PC-9 (cell line): ENCODE data around the gene CKM. TPM values are rescaled to one million over a fixed set of nuclear protein-coding genes. Genes with fewer than 3 reads are reported as not detected.

Source experiments
- BruUV-seq: library from RNA; stranded (reverse); fragments of 400-500 nt; replicated peaks from 2 replicates; lab custom pipeline; 2021; lab: Mats Ljungman, UMichigan
- CTCF ChIA-PET: fragments of 300-600 bp; sonication (Branson Sonifier 250); formaldehyde crosslinking; loops from one replicate; lab custom pipeline; 2022; ENCODE audit warnings: antibody characterized with exemption; lab: Charles Lee
- POLR2A ChIA-PET: fragments of 300-600 bp; sonication (Branson Sonifier 250); formaldehyde crosslinking; loops from one replicate; lab custom pipeline; 2022; ENCODE audit warnings: antibody characterized with exemption; ENCODE audit not compliant: unreplicated experiment; lab: Charles Lee
- DNase-seq, 2 experiments: peaks; one replicate each; pipeline versions ENCODE4 v3.0.0 to v3.0.0-alpha.2; 2015 to 2022; ENCODE audit warnings: mixed read lengths in 1 of 2
- H2AFZ ChIP-seq: fragments of 200-600 bp; sonication (generic); 2 replicates; pipeline ENCODE4 v1.8.1; 2017; ENCODE audit warnings: antibody characterized with exemption
- H3F3A ChIP-seq: fragments of 200-600 bp; sonication (generic); 2 replicates; pipeline ENCODE4 v1.8.1; 2017; ENCODE audit warnings: antibody characterized with exemption, mild to moderate bottlenecking, low read depth; ENCODE audit not compliant: insufficient read depth
- H3K27ac ChIP-seq: fragments of 200-600 bp; sonication (generic); 2 replicates; pipeline ENCODE4 v1.6.1; 2016; ENCODE audit warnings: mixed run types
- H3K27me3 ChIP-seq: fragments of 200-600 bp; sonication (generic); 2 replicates; pipeline ENCODE4 v1.6.1; 2016; ENCODE audit warnings: low read depth, mixed run types; ENCODE audit not compliant: insufficient read depth
- H3K36me3 ChIP-seq: fragments of 200-600 bp; sonication (generic); 2 replicates; pipeline ENCODE4 v1.6.1; 2016; ENCODE audit warnings: low read depth, mixed run types
- H3K4me1 ChIP-seq: fragments of 200-600 bp; sonication (generic); replicated peaks from 2 replicates; pipeline ENCODE4 v1.6.1; 2016; ENCODE audit warnings: mixed run types; ENCODE audit not compliant: insufficient read depth
- H3K4me2 ChIP-seq: fragments of 200-600 bp; sonication (generic); 2 replicates; pipeline ENCODE4 v1.6.1; 2017; ENCODE audit warnings: mixed run types
- H3K4me3 ChIP-seq: fragments of 200-600 bp; sonication (generic); 2 replicates; pipeline ENCODE4 v1.6.1; 2016; ENCODE audit warnings: mixed run types
- H3K79me2 ChIP-seq: fragments of 200-600 bp; sonication (generic); 2 replicates; pipeline ENCODE4 v1.6.1; 2017; ENCODE audit warnings: low read depth, mixed run types
- H3K9me2 ChIP-seq: fragments of 200-600 bp; sonication (generic); 2 replicates; pipeline ENCODE4 v1.8.1; 2017; ENCODE audit warnings: mild to moderate bottlenecking; ENCODE audit not compliant: insufficient read depth
- H3K9me3 ChIP-seq: fragments of 200-600 bp; sonication (generic); 2 replicates; pipeline ENCODE4 v1.8.1; 2016; ENCODE audit warnings: low read depth; ENCODE audit not compliant: insufficient read depth
- H4K20me1 ChIP-seq: fragments of 200-600 bp; sonication (generic); 2 replicates; pipeline ENCODE4 v1.8.1; 2017; ENCODE audit not compliant: insufficient read depth
- EZH2 ChIP-seq: fragments of 200-600 bp; sonication (generic); IDR thresholded peaks from 2 replicates; pipeline ENCODE4 v1.8.0; 2017; ENCODE audit warnings: antibody characterized with exemption, low read depth
- intact Hi-C: fragments of 100-400 bp; cut with micrococcal nuclease; formaldehyde crosslinking; loops from one replicate; pipeline ENCODE4 v1.10.0; 2022; ENCODE audit not compliant: unreplicated experiment
- total RNA-seq: library from RNA; stranded (reverse); gene quantifications from 2 replicates; pipeline ENCODE4 v1.2.3, GENCODE V29; 2021
- TF ChIP-seq, protein P1 (sequence below): fragments of 200-600 bp; sonication (generic); conservative IDR thresholded peaks from 2 replicates; pipeline ENCODE4 v1.6.1; 2017; ENCODE audit warnings: mixed run types, antibody characterized with exemption, mild to moderate bottlenecking, moderate library complexity

The CKM gene
- total RNA-seq, 1 experiment from 2014 or later = not detected

DNA sequence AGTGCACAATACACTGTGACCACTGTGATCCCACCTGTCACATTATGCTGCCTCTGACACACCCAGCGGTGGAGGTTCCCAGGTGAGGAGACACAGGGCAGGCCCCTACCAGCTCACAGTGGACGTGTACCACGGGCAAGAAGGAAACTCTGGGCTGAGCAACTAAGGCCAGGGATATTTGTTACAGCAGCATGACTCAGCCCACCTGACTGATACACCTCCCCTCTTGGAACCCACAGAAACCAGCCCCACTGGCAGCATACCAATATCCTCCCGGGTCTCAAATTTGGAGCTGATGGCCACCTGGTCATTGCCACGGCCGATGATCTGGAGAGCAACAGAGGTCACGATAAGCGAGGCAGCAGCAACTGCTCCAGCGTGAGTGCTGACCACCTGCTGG, 32.7 kb upstream of the CKM start:
- Histone ChIP-seq H3K9me3 (no peaks in the 10 kb centered on the region), H3K4me3 (no peak overlapping the region), H4K20me1 (no peaks in the 10 kb centered on the region), H3K9me2 (no peaks in the 10 kb centered on the region), H3K4me1 (no peaks in the 10 kb centered on the region), H3K79me2 (no peaks in the 10 kb centered on the region), H3K27ac (no peak overlapping the region), H3F3A (peaks cover 6% of the 10 kb centered on the region; the same call in 1 of the 2 replicates), H3K4me2 (no peak overlapping the region), H2AFZ (no peak overlapping the region), H3K27me3 (no peaks in the 10 kb centered on the region), H3K36me3 (no peaks in the 10 kb centered on the region)
- ChIA-PET CTCF (no interaction called here), POLR2A (interaction anchor here (0.5 kb wide), 1 partner anchor 68 kb away, joined by 4 read pairs; no protein-coding TSS in a partner anchor)
- no peak for DNase-seq
- TF ChIP-seq, protein P1, sequence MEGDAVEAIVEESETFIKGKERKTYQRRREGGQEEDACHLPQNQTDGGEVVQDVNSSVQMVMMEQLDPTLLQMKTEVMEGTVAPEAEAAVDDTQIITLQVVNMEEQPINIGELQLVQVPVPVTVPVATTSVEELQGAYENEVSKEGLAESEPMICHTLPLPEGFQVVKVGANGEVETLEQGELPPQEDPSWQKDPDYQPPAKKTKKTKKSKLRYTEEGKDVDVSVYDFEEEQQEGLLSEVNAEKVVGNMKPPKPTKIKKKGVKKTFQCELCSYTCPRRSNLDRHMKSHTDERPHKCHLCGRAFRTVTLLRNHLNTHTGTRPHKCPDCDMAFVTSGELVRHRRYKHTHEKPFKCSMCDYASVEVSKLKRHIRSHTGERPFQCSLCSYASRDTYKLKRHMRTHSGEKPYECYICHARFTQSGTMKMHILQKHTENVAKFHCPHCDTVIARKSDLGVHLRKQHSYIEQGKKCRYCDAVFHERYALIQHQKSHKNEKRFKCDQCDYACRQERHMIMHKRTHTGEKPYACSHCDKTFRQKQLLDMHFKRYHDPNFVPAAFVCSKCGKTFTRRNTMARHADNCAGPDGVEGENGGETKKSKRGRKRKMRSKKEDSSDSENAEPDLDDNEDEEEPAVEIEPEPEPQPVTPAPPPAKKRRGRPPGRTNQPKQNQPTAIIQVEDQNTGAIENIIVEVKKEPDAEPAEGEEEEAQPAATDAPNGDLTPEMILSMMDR = no peak
- TF ChIP-seq EZH2 = no peak
- intact Hi-C loops = no loop called here
- no TSS peak for BruUV-seq

DNA sequence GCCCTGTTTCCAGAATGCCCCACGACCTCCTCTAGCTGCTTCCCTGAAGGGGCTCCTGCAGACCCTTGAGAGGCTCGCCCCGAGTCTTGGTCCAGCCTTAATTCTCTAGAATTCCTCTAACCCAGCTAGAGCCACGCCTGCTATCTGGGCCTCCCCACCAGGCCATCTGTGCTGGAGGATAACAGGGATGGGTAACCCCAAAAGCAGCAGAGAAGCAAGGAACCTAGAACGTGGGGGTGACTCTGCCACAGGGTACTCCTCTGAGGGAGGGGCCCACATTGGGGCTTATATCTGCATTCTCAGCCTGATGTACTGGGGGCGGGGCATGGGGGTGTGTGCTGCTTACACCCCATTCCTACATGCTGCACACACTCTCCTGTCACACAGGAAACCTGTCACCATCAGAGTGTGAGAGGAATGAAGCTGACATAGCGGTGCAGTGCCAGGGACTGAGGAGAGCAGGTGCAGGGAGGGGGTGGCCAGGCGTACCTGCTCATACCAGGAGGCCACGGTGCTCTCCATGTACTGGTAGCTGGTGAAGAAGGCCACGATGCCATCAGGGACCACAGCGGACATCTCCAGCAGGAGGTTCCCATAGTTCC, 31.7 kb upstream of the CKM start:
- no peaks in the 10 kb centered on the region for H3K9me3 ChIP-seq
- ChIA-PET CTCF (no interaction called here), POLR2A (no interaction called here)

DNA sequence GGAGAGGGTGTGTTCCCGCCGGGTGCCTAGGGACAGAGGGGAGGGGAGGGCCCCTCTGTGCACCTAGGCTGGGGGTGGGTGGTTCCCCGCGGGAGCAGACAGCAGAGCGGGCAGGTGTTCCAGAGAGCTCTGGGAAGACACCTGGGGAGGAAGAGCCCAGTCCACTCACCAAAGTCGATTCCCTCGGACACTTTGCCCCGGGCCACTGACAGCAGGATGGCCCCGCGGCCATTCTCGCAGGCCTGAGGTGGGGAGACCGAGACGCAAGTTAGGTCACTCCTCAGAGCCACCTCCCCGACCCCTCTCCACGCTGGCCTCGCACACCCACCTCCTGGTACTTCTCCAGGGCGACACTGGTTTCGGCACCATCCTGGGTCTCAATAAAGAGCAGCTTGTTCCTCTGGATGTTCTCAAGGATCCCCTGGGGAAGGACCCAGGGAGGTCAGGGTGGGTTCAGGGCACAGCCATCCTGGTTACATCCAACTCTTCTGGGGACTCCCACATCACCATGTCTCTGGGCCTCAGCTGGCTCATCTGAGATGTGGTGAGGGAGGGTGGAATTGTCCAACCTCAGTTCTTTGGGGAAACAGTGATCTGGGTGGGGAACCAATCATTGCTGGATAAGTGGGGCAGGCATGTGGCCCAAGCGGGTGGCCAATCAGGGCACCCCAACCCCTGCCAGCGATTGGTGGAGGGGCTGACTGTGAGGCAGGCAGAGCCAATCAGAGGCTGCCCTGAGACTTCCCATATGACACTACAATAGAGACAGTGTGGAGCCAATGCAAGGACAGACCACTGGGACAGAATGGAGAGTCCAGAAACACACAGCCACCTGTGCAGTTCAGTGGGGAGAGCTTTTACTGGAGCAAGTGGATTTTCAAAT, 30.5 kb upstream of the CKM start:
- intact Hi-C loops = no loop called here
- TF ChIP-seq, protein P1 = no peak
- no peak for TF ChIP-seq EZH2
- POLR2A ChIA-PET = interaction anchor here (0.6 kb wide), 1 partner anchor 495 kb away, joined by 4 read pairs; no protein-coding TSS in a partner anchor
- no peaks in the 10 kb centered on the region for H3K27me3 ChIP-seq
- H3K9me2 ChIP-seq = no peaks in the 10 kb centered on the region
- peaks cover 6% of the 10 kb centered on the region; the same call in 1 of the 2 replicates for H3F3A ChIP-seq
- H3K4me1 ChIP-seq = no peaks in the 10 kb centered on the region
- no peak overlapping the region for H3K4me2 ChIP-seq
- BruUV-seq = no TSS peak
- CTCF ChIA-PET = interaction anchor here (0.5 kb wide), 1 partner anchor 42 kb away, joined by 3 read pairs; no protein-coding TSS in a partner anchor
- no peak overlapping the region for H2AFZ ChIP-seq
- no peak overlapping the region for H3K27ac ChIP-seq
- no peaks in the 10 kb centered on the region for H3K79me2 ChIP-seq
- H3K9me3 ChIP-seq = no peaks in the 10 kb centered on the region
- H3K4me3 ChIP-seq = no peak overlapping the region
- no peaks in the 10 kb centered on the region for H3K36me3 ChIP-seq
- no peak for DNase-seq
- no peaks in the 10 kb centered on the region for H4K20me1 ChIP-seq

More for the DNA sequence above, 31.7 kb upstream of the CKM start:
- Histone ChIP-seq H3F3A (peaks cover 6% of the 10 kb centered on the region; the same call in 1 of the 2 replicates), H3K4me3 (no peak overlapping the region), H3K27me3 (no peaks in the 10 kb centered on the region), H2AFZ (no peak overlapping the region), H3K36me3 (no peaks in the 10 kb centered on the region), H3K79me2 (no peaks in the 10 kb centered on the region), H4K20me1 (no peaks in the 10 kb centered on the region), H3K27ac (no peak overlapping the region), H3K9me2 (no peaks in the 10 kb centered on the region), H3K4me2 (no peak overlapping the region), H3K4me1 (no peaks in the 10 kb centered on the region)
- DNase-seq = no peak
- BruUV-seq = no TSS peak
- intact Hi-C loops = no loop called here
- no peak for TF ChIP-seq EZH2
- TF ChIP-seq, protein P1 = no peak
